ENCODE data around the gene PEDS1.

The PEDS1 gene

GRCh38 chr20:50193199-50193835 lies 39.8 kb upstream of the PEDS1 start:
- TF ChIP-seq CTCF (conservative IDR thresholded peaks at IDR 0.05), result no peak
- H3K27ac ChIP-seq, result peak overlapping the region; percentile 95

GRCh38 chr20:50192364-50193198 lies 39.1 kb upstream of the PEDS1 start:
- H3K27ac ChIP-seq, result peak overlapping the region; percentile 95
- TF ChIP-seq CTCF (conservative IDR thresholded peaks at IDR 0.05), result no peak

- peak overlapping the region; percentile 95 for H3K27ac ChIP-seq
- TF ChIP-seq CTCF (conservative IDR thresholded peaks at IDR 0.05), result peak; percentile 70
Measured at GRCh38 chr20:50191544-50192363, 38.2 kb upstream of the PEDS1 start.

- no peak for TF ChIP-seq CTCF (conservative IDR thresholded peaks at IDR 0.05)
- H3K27ac ChIP-seq, result peak overlapping the region; percentile 95
Measured at GRCh38 chr20:50191065-50191543, 37.6 kb upstream of the PEDS1 start.

GRCh38 chr20:50190251-50191064 lies 36.9 kb upstream of the PEDS1 start, which contains the start of gene CEBPB:
TSS of gene CEBPB (plus strand) at chr20:50190830. CDS start at chr20:50191034, 204 bp downstream.
- peak within 1 kb of the TSS; percentile 95 for H3K27ac ChIP-seq
- peak; percentile 88 for TF ChIP-seq CTCF (conservative IDR thresholded peaks at IDR 0.05)

GRCh38 chr20:50189681-50190250 lies 36.2 kb upstream of the PEDS1 start:
- no peak for TF ChIP-seq CTCF (conservative IDR thresholded peaks at IDR 0.05)
- peak overlapping the region; percentile 95; the same call in 1 of the 2 replicates for H3K27ac ChIP-seq

All from VCaP (cell line).